WTC11 (cell line): ENCODE results near the gene NRROS. TPM values are rescaled to one million over a fixed set of nuclear protein-coding genes. Genes with fewer than 3 reads are reported as not detected.

Source experiments
- ATAC-seq: fragments of 200-7000 bp; cut with Tn5 transposase; 2 replicates; pipeline ENCODE4 v1.10.0; 2021; ENCODE audit warnings: mild to moderate bottlenecking, moderate library complexity
- CTCF ChIA-PET: fragments of 300-600 bp; sonication (Branson Sonifier 250); formaldehyde crosslinking; loops from one replicate; lab custom pipeline; 2021; ENCODE audit warnings: antibody characterized with exemption; lab: Charles Lee
- POLR2A ChIA-PET: fragments of 350-600 bp; sonication (Branson Sonifier 250); formaldehyde crosslinking; loops from one replicate; lab custom pipeline; 2021; ENCODE audit warnings: antibody characterized with exemption; lab: Charles Lee
- DNase-seq: peaks from one replicate; pipeline ENCODE4 v3.0.0; 2021; ENCODE audit warnings: low spot score
- H3K27ac Mint-ChIP-seq: 2 replicates; pipeline ENCODE4 v1.8.0; 2021; ENCODE audit warnings: mixed read lengths
- H3K27me3 Mint-ChIP-seq: 2 replicates; pipeline ENCODE4 v1.8.0; 2021; ENCODE audit warnings: low read depth, mild to moderate bottlenecking, moderate library complexity, mixed read lengths
- H3K36me3 Mint-ChIP-seq: 2 replicates; pipeline ENCODE4 v1.8.0; 2021; ENCODE audit warnings: mixed read lengths
- H3K4me1 Mint-ChIP-seq: 2 replicates; pipeline ENCODE4 v1.8.0; 2022; ENCODE audit warnings: mixed read lengths
- H3K4me3 Mint-ChIP-seq: 2 replicates; pipeline ENCODE4 v1.8.0; 2021; ENCODE audit warnings: mild to moderate bottlenecking, moderate library complexity, mixed read lengths
- H3K9me3 Mint-ChIP-seq: 2 replicates; pipeline ENCODE4 v1.8.0; 2021; ENCODE audit warnings: mixed read lengths
- AR ChIP-seq: fragments of 250-450 bp; sonication (Bioruptor Pico); IDR thresholded peaks from 2 replicates; pipeline ENCODE4 v1.9.0; 2021; ENCODE audit warnings: mild to moderate bottlenecking
- ATF2 ChIP-seq: sonication (generic); formaldehyde crosslinking; IDR thresholded peaks from 2 replicates; pipeline ENCODE4 v1.8.1; 2022; ENCODE audit warnings: low read depth, missing genetic modification reagents, borderline replicate concordance
- CBFB ChIP-seq: sonication (generic); formaldehyde crosslinking; IDR thresholded peaks from 2 replicates; pipeline ENCODE4 v1.8.1; 2022; ENCODE audit warnings: mild to moderate bottlenecking, low read depth, missing genetic modification reagents
- ETV6 ChIP-seq: sonication (generic); formaldehyde crosslinking; IDR thresholded peaks from 2 replicates; pipeline ENCODE4 v1.8.1; 2022; ENCODE audit warnings: mild to moderate bottlenecking, missing genetic modification reagents
- GABPB1 ChIP-seq: sonication (generic); formaldehyde crosslinking; IDR thresholded peaks from 2 replicates; pipeline ENCODE4 v1.8.1; 2023; ENCODE audit warnings: mild to moderate bottlenecking, missing genetic modification reagents
- IRF1 ChIP-seq: sonication (generic); formaldehyde crosslinking; IDR thresholded peaks from 2 replicates; pipeline ENCODE4 v1.8.0; 2023; ENCODE audit warnings: missing genetic modification reagents
- JAZF1 ChIP-seq: fragments of 250-450 bp; sonication (Bioruptor Pico); IDR thresholded peaks from 2 replicates; pipeline ENCODE4 v1.9.0; 2021; ENCODE audit warnings: moderate library complexity, mild to moderate bottlenecking, inconsistent platforms
- NFE2L1 ChIP-seq: sonication (generic); formaldehyde crosslinking; IDR thresholded peaks from 2 replicates; pipeline ENCODE4 v1.8.1; 2023; ENCODE audit warnings: missing genetic modification reagents
- ZBTB43 ChIP-seq: sonication (generic); formaldehyde crosslinking; IDR thresholded peaks from 2 replicates; pipeline ENCODE4 v1.8.1; 2023; ENCODE audit warnings: mild to moderate bottlenecking, missing genetic modification reagents
- ZNF423 ChIP-seq: fragments of 250-450 bp; sonication (Bioruptor Pico); IDR thresholded peaks from 2 replicates; pipeline ENCODE4 v2.1.2; 2022; ENCODE audit warnings: mild to moderate bottlenecking, moderate library complexity
- ZNF512 ChIP-seq: sonication (generic); formaldehyde crosslinking; IDR thresholded peaks from 2 replicates; pipeline ENCODE4 v1.8.1; 2022; ENCODE audit warnings: missing genetic modification reagents, borderline replicate concordance
- total RNA-seq: library from RNA; stranded (reverse); gene quantifications from 3 replicates; pipeline ENCODE4 v1.2.3, GENCODE V29; 2021

Gene NRROS
- total RNA-seq, 1 experiment from 2014 or later = 3.1 TPM

GRCh38 chr3:196694941-196695848 lies 55.7 kb downstream of the NRROS start:
- ATAC-seq (no peak), DNase-seq (no peak)
- ChIA-PET CTCF (interaction anchor here (0.6 to 0.9 kb wide), 2 partner anchors 86 to 122 kb away, joined by 3 read pairs; no protein-coding TSS in a partner anchor), POLR2A (no interaction called here)
- Mint-ChIP-seq H3K27me3 (no peaks in the 10 kb centered on the region), H3K27ac (no peak overlapping the region), H3K36me3 (no peaks in the 10 kb centered on the region), H3K4me3 (no peak overlapping the region), H3K4me1 (no peaks in the 10 kb centered on the region), H3K9me3 (no peaks in the 10 kb centered on the region)
- TF ChIP-seq ZNF423 (no peak), ZNF512 (CRISPR knock-in tag) (no peak), NFE2L1 (no peak), ATF2 (CRISPR knock-in tag) (no peak), ETV6 (CRISPR knock-in tag) (no peak), GABPB1 (no peak)

- Mint-ChIP-seq H3K27ac (no peak overlapping the region), H3K27me3 (no peaks in the 10 kb centered on the region), H3K4me3 (no peak overlapping the region), H3K36me3 (no peaks in the 10 kb centered on the region), H3K9me3 (no peaks in the 10 kb centered on the region), H3K4me1 (no peaks in the 10 kb centered on the region)
- DNase-seq = no peak
- ChIA-PET CTCF (interaction anchor here (0.6 to 0.9 kb wide), 2 partner anchors 86 to 122 kb away, joined by 3 read pairs; no protein-coding TSS in a partner anchor), POLR2A (no interaction called here)
- ATAC-seq = no peak
- TF ChIP-seq JAZF1 = no peak
Measured at GRCh38 chr3:196695849-196696226, 56.3 kb downstream of the NRROS start.

GRCh38 chr3:196697270-196697669 lies 57.8 kb downstream of the NRROS start:
- Mint-ChIP-seq H3K4me3 (no peak overlapping the region), H3K9me3 (no peaks in the 10 kb centered on the region), H3K27me3 (no peaks in the 10 kb centered on the region), H3K27ac (no peak overlapping the region), H3K4me1 (no peaks in the 10 kb centered on the region), H3K36me3 (no peaks in the 10 kb centered on the region)
- DNase-seq = no peak
- TF ChIP-seq AR (CRISPR knock-in tag) (no peak), IRF1 (CRISPR knock-in tag) (no peak), CBFB (CRISPR knock-in tag) (no peak), ZBTB43 (CRISPR knock-in tag) (no peak)
- POLR2A ChIA-PET = no interaction called here
- CTCF ChIA-PET = no interaction called here
- no peak for ATAC-seq
